ENCODE results near the gene LINC00237. TPM values are rescaled to one million over a fixed set of nuclear protein-coding genes. Genes with fewer than 3 reads are reported as not detected.

LINC00237 gene
- total and polyA plus RNA-seq, 3 donors from 2014 or later, result not detected

- no peak for TF ChIP-seq POLR2A (IDR thresholded peaks at IDR 0.05)
- TF ChIP-seq, protein P1, sequence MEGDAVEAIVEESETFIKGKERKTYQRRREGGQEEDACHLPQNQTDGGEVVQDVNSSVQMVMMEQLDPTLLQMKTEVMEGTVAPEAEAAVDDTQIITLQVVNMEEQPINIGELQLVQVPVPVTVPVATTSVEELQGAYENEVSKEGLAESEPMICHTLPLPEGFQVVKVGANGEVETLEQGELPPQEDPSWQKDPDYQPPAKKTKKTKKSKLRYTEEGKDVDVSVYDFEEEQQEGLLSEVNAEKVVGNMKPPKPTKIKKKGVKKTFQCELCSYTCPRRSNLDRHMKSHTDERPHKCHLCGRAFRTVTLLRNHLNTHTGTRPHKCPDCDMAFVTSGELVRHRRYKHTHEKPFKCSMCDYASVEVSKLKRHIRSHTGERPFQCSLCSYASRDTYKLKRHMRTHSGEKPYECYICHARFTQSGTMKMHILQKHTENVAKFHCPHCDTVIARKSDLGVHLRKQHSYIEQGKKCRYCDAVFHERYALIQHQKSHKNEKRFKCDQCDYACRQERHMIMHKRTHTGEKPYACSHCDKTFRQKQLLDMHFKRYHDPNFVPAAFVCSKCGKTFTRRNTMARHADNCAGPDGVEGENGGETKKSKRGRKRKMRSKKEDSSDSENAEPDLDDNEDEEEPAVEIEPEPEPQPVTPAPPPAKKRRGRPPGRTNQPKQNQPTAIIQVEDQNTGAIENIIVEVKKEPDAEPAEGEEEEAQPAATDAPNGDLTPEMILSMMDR (IDR thresholded peaks at IDR 0.05), result no peak
- Histone ChIP-seq H3K4me1 (no peaks in the 10 kb centered on the region), H3K27ac (no peak overlapping the region), H3K27me3 (no peaks in the 10 kb centered on the region), H3K9me3 (no peaks in the 10 kb centered on the region), H3K4me3 (no peak overlapping the region), H3K36me3 (ENCODE audit: low read depth, missing control alignments) (no peaks in the 10 kb centered on the region)
- intact Hi-C loops (cut with DNase I; ENCODE audit: low total_unique reads), result no loop called here
- no peak for DNase-seq
- 85 to 88% methylated on average over 5 of the region's 5 CpGs for WGBS, 2 donors
Measured at GRCh38 chr20:21141825-21142224, 35.7 kb upstream of the LINC00237 start.

DNA sequence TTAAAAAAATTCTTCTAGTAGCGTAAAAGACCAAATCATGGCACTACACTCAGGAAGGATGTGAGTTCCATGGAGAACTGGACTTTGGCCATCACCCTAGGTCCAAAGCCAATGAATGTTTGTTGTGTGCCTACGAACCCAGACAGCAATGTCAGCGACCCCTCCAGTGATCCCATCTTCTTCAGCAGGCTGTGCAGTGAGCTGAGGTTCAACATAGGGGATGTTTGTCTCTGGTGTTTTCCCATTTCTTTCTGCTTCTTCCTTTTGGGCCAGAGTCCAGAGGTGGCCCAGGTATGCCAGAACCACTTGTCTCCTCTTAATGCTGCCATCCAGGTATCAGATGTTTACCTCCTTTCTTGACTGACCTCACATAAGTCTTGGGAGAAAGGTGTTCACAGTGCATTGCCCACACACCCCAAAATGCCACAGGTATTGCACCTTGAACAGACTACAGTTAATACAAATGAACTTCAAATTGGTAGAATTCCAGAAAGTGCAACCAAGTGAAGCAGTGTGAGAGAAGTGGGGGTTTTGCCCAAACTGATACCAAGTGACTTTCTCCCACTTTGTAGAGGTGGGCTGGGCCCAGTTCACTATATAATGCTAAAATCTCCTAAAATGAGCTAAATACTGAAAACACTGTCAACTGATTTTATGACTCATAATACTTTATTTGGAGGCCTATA lies 33.9 kb upstream of the LINC00237 start:
- Histone ChIP-seq H3K4me3 (no peak overlapping the region), H3K27ac (no peak overlapping the region), H3K27me3 (no peaks in the 10 kb centered on the region), H3K4me1 (no peaks in the 10 kb centered on the region), H3K9me3 (no peaks in the 10 kb centered on the region), H3K36me3 (ENCODE audit: low read depth, missing control alignments) (no peaks in the 10 kb centered on the region)
- DNase-seq, result no peak
- TF ChIP-seq, protein P1 (IDR thresholded peaks at IDR 0.05), result no peak
- TF ChIP-seq POLR2A (IDR thresholded peaks at IDR 0.05), result no peak
- WGBS, 2 donors, result 78 to 98% methylated on average over 3 of the region's 3 CpGs
- intact Hi-C loops (cut with DNase I; ENCODE audit: low total_unique reads), result no loop called here

GRCh38 chr20:21137078-21137477 lies 30.9 kb upstream of the LINC00237 start:
- WGBS, 2 donors, result 73 to 81% methylated on average over 1 of the region's 1 CpG
- intact Hi-C loops (cut with DNase I; ENCODE audit: low total_unique reads), result no loop called here
- no peak for DNase-seq
- no peaks in the 10 kb centered on the region for H3K9me3 ChIP-seq
- H3K4me1 ChIP-seq, result no peaks in the 10 kb centered on the region
- no peak overlapping the region for H3K4me3 ChIP-seq
- H3K36me3 ChIP-seq (ENCODE audit: low read depth, missing control alignments), result no peaks in the 10 kb centered on the region
- H3K27ac ChIP-seq, result no peak overlapping the region
- H3K27me3 ChIP-seq, result no peaks in the 10 kb centered on the region
- no peak for TF ChIP-seq POLR2A (IDR thresholded peaks at IDR 0.05)
- TF ChIP-seq, protein P1 (IDR thresholded peaks at IDR 0.05), result no peak

GRCh38 chr20:21136015-21136732 lies 30.0 kb upstream of the LINC00237 start:
- 94 to 95% methylated on average over 8 of the region's 8 CpGs for WGBS, 2 donors
- no peak for DNase-seq
- Histone ChIP-seq H3K36me3 (ENCODE audit: low read depth, missing control alignments) (no peaks in the 10 kb centered on the region), H3K27me3 (no peaks in the 10 kb centered on the region), H3K4me3 (no peak overlapping the region), H3K4me1 (no peaks in the 10 kb centered on the region), H3K27ac (no peak overlapping the region), H3K9me3 (no peaks in the 10 kb centered on the region)
- no peak for TF ChIP-seq POLR2A (IDR thresholded peaks at IDR 0.05)
- TF ChIP-seq, protein P1 (IDR thresholded peaks at IDR 0.05), result no peak
- intact Hi-C loops (cut with DNase I; ENCODE audit: low total_unique reads), result no loop called here
